CD4-positive, alpha-beta T cell treated with Interleukin-6 for 4 hours (primary cell): Measurements from ENCODE around the gene CSNK1A1.
A peak's percentile ranks its signal among the peaks of the same experiment; 100 is the strongest.
"Not testable (repeated sequence)": the region's sequence is repeated elsewhere in the genome, so short reads cannot be mapped to it uniquely, and the experiment has no call there.

Experiments
- DNase-seq: peaks from one replicate; pipeline ENCODE4 v3.0.0-alpha.2; 2020; ENCODE audit warnings: mixed read lengths

Gene CSNK1A1

GRCh38 chr5:149551227-149552037, at the start of gene CSNK1A1:
Gene CSNK1A1, minus strand, starts transcription at chr5:149551439. Its CDS starts 475 bp downstream, at chr5:149550964.
- DNase-seq: peak; percentile 99

- DNase-seq: no peak
These were observed 49.7 kb upstream of the CSNK1A1 start for GRCh38 chr5:149600932-149601331.

- no peak for DNase-seq
These were observed 48.1 kb upstream of the CSNK1A1 start for GRCh38 chr5:149599375-149599774.

GRCh38 chr5:149598966-149599365, 47.7 kb upstream of the CSNK1A1 start:
- DNase-seq: no peak

GRCh38 chr5:149598234-149598633, 47.0 kb upstream of the CSNK1A1 start:
- not testable (repeated sequence) for DNase-seq

GRCh38 chr5:149597618-149598017, 46.4 kb upstream of the CSNK1A1 start:
- DNase-seq: no peak

- DNase-seq: no peak
These were observed 45.5 kb upstream of the CSNK1A1 start for GRCh38 chr5:149596712-149597111.

- DNase-seq: not testable (repeated sequence)
These were observed 43.9 kb upstream of the CSNK1A1 start for GRCh38 chr5:149595105-149595504.

- DNase-seq: no peak
These were observed 43.1 kb upstream of the CSNK1A1 start for GRCh38 chr5:149594206-149594895.

GRCh38 chr5:149593370-149593769, 42.1 kb upstream of the CSNK1A1 start:
- no peak for DNase-seq

- no peak for DNase-seq
These were observed 37.7 kb upstream of the CSNK1A1 start for GRCh38 chr5:149588936-149589335.

GRCh38 chr5:149586708-149587318, 35.6 kb upstream of the CSNK1A1 start:
- DNase-seq: no peak

- DNase-seq: no peak
These were observed 34.7 kb upstream of the CSNK1A1 start for GRCh38 chr5:149585910-149586309.

GRCh38 chr5:149584121-149584520, 32.9 kb upstream of the CSNK1A1 start:
- DNase-seq: no peak

- DNase-seq: no peak
These were observed 32.2 kb upstream of the CSNK1A1 start for GRCh38 chr5:149583394-149583793.

- no peak for DNase-seq
These were observed 30.9 kb upstream of the CSNK1A1 start for GRCh38 chr5:149581931-149582768.

- DNase-seq: peak; percentile 58
These were observed 30.1 kb upstream of the CSNK1A1 start, which contains the start of gene ARHGEF37 for GRCh38 chr5:149581192-149581861. Gene ARHGEF37, plus strand, starts transcription at chr5:149581498. Its CDS starts 16,272 bp downstream, at chr5:149597770.

GRCh38 chr5:149580808-149581191, 29.6 kb upstream of the CSNK1A1 start:
- no peak for DNase-seq

- DNase-seq: no peak
These were observed 27.7 kb upstream of the CSNK1A1 start for GRCh38 chr5:149578896-149579295.

- DNase-seq: no peak
These were observed 24.8 kb upstream of the CSNK1A1 start for GRCh38 chr5:149576021-149576420.

- DNase-seq: no peak
These were observed 23.9 kb upstream of the CSNK1A1 start for GRCh38 chr5:149575131-149575530.
